Measurements from ENCODE around the gene MADD. TPM values are rescaled to one million over a fixed set of nuclear protein-coding genes. Genes with fewer than 3 reads are reported as not detected.

Gene MADD
- total RNA-seq = 41.0 and 54.4 TPM in 2 replicates
- 28.5 TPM for polyA plus RNA-seq (2012)

- DNase-seq (ENCODE audit: low read depth) = peak; percentile 89
These were observed at the start of gene MADD for GRCh38 chr11:47269829-47270305. Gene MADD (plus strand): TSS chr11:47270133.

GRCh38 chr11:47220401-47220821 is 49.5 kb upstream of the MADD start:
- no peak for DNase-seq (ENCODE audit: low read depth)

- DNase-seq (ENCODE audit: low read depth) = no peak
These were observed 47.2 kb upstream of the MADD start for GRCh38 chr11:47222696-47223095.

- DNase-seq (ENCODE audit: low read depth) = no peak
These were observed 44.2 kb upstream of the MADD start for GRCh38 chr11:47225552-47226400.

- no peak for DNase-seq (ENCODE audit: low read depth)
These were observed 40.8 kb upstream of the MADD start for GRCh38 chr11:47229161-47229560.

- DNase-seq (ENCODE audit: low read depth) = no peak
These were observed 36.9 kb upstream of the MADD start for GRCh38 chr11:47233051-47233450.

GRCh38 chr11:47233989-47234668 is 35.8 kb upstream of the MADD start:
- peak; percentile 65 for DNase-seq (ENCODE audit: low read depth)

GRCh38 chr11:47234669-47235100 is 35.2 kb upstream of the MADD start:
- no peak for DNase-seq (ENCODE audit: low read depth)

GRCh38 chr11:47235163-47235562 is 34.8 kb upstream of the MADD start:
- no peak for DNase-seq (ENCODE audit: low read depth)

- DNase-seq (ENCODE audit: low read depth) = no peak
These were observed 33.5 kb upstream of the MADD start for GRCh38 chr11:47236482-47236881.

GRCh38 chr11:47239852-47240251 is 30.1 kb upstream of the MADD start:
- DNase-seq (ENCODE audit: low read depth) = no peak

- peak; percentile 28 for DNase-seq (ENCODE audit: low read depth)
These were observed 28.1 kb upstream of the MADD start for GRCh38 chr11:47241841-47242301.

GRCh38 chr11:47242596-47243192 is 27.2 kb upstream of the MADD start:
- DNase-seq (ENCODE audit: low read depth) = no peak

GRCh38 chr11:47243454-47243853 is 26.5 kb upstream of the MADD start:
- DNase-seq (ENCODE audit: low read depth) = no peak

- no peak for DNase-seq (ENCODE audit: low read depth)
These were observed 25.2 kb upstream of the MADD start for GRCh38 chr11:47244448-47245350.

- no peak for DNase-seq (ENCODE audit: low read depth)
These were observed 24.1 kb upstream of the MADD start for GRCh38 chr11:47245611-47246357.

- DNase-seq (ENCODE audit: low read depth) = no peak
These were observed 22.4 kb upstream of the MADD start for GRCh38 chr11:47247502-47247901.

- DNase-seq (ENCODE audit: low read depth) = no peak
These were observed 21.6 kb upstream of the MADD start for GRCh38 chr11:47248304-47248663.

- DNase-seq (ENCODE audit: low read depth) = peak; percentile 88
These were observed 21.1 kb upstream of the MADD start, which contains the start of gene ACP2 for GRCh38 chr11:47248664-47249377. Gene ACP2 (minus strand): TSS chr11:47248814. CDS start chr11:47248789, 25 bp downstream.

All from myocyte (in vitro differentiated cells).